DMS79 treated with DMSO at 0.1 percent for 48 hours (cell line): ENCODE measurements around the gene RAB15.

Experiments
- DNase-seq: peaks from one replicate; lab custom pipeline; 2025; lab: John Stamatoyannopoulos, UW

RAB15 gene

DNA sequence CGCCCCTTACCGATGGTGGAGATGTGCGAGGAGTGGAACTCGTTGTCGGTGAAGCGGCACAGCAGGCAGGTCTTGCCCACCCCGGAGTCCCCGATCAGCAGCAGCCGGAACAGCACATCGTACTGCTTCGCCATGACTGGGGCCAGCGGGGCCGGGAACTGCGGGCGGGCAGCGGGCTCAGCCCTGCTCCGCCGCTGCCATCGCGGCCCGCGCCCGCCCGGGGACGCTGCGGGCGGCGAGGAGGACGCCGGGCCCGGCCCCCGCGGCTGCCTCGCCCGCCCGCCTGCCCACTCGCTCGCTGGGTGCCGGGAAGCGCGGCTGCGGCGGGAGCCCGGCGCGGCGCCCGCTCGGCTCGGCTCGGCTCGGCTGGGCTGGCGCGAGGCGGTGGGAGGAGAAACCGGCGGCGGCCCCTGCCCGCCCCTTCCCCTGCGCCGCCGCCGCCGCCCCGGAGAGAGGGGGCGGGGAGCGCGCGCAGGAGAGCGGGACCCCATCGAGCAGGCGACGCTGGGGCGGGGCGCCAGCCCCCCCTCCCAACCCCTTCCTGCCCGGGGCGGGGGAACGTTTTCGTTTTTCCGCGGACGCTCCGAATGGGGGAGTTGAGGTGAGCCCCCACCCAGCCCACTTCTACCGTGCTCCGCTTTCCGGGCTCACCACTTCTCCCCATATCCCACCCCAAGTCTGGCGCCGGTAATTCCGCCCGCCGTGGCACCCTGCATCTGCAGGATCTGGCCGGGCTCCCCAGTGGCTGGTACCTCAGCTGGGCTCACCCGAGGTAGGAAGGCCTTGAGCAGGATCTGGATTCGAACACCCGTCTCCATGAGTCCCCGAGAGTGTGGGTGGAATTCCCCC lies at the start of gene RAB15:
RAB15 (minus strand) TSS at position 394 of the 849 bp plus-strand sequence; CDS start at position 134, 260 bp downstream.
- peak; percentile 71 for DNase-seq

DNA sequence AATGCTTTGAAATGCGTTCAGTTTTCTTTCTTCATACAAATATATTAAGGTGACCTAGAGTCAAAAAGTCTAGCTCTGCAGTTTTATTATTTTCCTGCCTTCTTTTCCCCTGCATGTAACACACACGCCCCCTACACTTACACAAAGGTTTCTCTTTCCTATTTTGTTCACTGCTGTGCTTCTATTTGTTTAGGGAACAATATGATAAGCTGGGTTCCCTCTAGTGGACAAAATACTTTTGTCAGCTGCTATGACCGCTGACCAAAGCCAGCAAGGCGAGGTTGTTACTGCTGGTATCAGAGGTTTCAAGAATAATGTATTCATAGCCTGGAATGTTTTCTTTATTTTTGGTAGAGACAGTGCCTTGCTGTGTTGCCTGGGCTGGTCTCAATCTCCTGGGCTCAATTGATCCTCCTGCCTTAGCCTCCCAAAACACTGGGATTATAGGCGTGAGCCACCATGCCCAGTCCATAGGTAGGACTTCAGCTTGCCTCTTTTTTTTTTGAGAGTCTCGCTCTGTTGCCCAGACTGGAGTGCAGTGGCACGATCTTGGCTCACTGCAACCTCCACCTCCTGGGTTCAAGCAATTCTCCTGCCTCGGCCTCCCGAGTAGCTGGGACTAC lies 47.9 kb upstream of the RAB15 start:
- DNase-seq = peak; percentile 11

DNA sequence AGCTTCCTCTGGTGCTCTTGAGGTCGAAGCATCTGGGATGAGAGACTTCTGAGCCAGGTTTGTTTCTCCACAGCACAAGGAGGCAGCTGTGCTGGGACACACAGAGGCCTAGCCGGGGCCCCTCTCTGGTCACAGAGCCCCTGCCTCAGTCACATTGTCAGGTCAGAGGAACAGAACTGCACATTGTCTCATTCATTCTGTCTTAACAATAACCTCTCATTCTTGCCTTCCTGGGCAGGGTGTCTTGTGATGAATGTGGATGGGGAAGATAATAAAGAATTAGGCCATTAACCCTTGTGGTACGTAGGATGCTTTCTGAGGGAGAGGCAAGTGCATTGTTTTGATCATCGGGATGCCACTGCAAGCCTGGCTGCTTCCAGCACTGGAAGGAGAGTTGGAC lies 44.3 kb upstream of the RAB15 start:
- no peak for DNase-seq

DNA sequence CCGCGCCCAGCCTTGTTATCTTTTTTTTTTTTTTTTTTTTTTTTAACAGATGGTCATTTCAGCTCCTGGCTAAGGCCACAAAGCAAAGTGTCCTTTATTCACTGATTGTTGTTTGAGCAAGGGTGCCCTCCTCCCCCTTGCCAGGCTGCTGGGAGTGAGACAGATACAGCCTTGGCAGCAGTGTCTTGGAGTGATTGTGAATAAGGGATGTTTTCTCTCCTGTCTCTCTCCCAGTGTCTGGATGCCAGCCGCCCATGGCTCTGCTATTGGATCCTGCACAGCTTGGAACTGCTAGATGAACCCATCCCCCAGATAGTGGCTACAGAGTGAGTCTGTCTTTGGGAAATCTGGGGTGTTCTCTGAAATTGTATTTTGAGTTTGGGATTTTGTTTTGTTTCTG lies 43.3 kb upstream of the RAB15 start:
- DNase-seq = no peak

DNA sequence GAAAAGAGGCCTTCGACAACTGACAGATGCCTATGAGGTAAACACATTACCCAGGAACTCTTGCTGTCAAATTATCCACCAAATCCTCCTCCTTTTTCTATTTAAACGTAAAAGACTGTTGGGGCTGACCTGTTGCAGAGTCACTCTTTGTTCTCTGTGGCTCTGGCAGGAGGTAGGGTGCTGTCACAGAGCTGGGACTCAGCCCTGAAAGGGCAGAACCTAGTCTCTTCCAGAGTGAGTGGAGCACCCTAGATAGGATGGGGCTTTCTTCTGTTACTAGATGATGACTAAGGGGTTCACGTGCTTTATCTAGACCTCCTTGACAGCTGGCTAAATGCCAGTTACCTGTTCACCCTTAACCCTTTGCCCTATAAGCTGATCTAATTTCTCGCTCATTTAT lies 40.2 kb upstream of the RAB15 start:
- no peak for DNase-seq

DNA sequence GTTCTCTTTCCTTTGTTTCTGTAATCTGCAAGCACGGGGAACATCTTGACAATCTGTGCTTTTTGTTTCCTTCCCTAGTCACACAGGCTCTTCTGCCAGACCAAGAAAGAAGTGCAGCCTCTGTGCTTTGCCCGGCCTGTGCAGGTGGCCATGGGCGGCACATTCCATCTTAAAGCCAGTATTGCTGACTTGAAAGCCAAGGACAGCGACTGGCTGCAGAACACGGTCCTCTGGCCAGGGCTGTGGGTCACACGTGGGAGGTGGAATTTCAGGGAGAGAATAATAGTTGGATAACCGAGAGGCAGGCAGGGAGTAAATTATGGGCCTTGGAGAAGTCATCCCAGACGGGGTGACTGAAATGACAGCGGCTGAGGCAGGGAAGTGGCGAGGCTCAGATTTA lies 39.4 kb upstream of the RAB15 start:
- no peak for DNase-seq

DNA sequence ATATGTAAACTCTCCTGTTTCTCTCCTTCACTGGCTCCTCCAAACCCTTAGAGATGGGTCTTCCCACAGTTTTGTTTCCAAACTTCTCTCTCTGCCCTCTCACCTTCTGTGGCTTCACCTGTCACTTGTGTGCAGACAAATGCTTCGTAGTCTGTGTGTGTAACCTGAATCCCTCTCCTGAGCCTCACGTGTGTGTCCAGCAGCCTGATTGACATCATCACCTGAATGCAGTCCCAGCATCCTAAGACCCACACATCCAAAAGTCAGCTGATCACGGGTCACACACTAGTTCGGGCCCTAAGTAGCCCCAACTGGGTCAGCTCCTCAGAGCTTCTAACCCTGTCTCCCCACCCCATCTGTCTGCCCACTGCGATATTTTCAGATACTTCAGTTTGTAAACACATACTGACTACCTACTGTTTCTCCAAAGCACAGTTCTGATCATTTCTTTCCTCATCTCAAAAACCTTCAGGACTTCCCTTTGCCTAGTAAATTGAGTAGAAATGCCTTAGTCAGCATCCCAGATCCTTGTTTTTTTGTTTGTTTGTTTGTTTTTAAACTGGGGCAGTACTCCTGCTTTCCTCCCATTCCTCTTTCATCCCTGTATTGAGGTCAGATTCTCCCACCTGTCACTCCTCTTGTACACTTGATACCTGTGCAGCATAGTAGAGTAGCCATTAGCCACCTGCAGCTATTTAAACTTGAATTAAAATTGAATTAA lies 38.2 kb upstream of the RAB15 start:
- DNase-seq = no peak

DNA sequence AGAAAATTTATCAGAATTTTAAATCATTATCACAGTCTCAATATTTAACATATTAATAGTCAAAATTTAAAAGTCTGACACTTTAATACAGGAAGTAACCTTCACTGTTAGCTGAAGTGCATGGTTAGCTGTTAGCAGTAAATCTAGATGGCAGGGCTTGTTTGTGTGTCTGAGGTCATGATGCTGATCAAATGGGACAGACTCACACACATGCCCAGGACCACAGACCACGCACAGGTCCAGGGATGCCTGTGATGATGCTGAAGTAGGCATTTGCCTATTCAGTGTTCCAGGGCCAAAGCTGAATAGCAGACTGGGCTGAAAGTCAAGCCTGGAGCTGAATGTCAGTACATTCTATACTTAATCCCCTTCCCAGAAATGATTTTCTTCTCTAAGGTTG lies 35.1 kb upstream of the RAB15 start:
- DNase-seq = no peak

DNA sequence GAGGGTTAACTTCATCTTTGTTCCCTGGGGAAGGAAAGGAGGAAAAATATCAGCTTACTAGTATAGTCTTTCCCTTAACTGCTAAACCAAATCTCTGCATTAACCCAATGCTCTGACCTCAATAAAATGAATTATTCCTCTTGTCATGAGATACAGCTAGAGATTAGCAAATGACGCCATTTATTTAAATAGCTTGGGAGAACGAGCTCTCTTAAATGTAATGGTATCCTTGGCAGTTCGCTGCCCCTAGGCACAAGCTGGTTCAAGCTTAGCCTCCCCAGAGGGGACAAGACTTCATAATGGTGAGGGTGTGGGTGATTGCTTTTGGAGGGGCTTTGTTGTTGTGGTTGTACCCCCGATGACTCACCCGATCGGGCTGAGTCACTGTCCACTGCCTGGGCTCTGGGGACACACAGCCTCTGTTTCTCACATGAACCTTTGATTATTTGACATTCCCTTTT lies 34.2 kb upstream of the RAB15 start:
- no peak for DNase-seq

DNA sequence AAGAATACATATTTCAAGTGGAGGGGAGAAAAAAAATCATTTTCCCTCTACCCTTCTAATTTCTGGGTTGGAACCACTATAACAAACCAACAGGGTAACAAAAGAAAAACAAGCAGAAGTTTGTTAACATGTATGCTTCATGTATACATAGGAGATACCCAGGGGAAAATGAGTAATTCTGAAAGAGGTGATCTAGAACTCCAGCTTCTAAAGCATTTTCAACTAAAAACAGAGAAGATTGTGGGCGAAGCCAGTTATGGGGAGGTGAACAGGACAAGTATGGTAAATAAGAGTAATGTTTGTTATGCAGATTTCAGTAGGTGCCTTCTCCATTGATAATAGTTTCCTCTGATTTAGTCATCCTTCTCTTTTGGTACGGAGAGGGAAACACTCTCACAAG lies 31.3 kb upstream of the RAB15 start:
- no peak for DNase-seq

DNA sequence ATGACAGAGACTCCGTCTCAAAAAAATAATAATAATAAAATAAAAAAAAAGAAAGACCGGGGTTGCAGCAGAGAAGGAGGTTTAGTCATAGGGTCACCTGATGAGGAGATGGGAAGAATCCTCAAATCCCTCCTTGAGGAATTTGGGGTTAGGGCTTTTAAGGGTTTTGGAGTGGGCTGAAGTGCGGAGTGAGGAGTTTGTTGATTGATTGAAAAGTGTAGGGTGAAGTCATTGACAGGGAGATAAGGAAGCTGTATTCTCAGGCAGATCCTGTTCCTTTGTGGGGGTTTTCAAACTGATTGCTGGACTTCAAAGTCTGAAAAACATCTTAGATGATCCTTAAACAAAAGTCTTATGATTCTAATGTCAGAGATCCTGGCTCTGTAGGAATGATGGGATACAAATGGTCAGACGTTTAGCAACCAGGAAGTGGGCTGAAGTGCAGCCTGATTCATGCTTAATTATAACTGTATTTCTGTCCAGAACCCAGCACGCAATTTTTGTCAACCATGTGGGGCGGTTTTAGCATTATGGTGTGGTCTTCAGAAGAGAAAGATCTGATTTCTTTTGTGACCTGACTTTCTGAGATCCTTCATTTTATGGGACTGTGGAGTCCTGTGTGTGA lies 30.6 kb upstream of the RAB15 start:
- DNase-seq = no peak

DNA sequence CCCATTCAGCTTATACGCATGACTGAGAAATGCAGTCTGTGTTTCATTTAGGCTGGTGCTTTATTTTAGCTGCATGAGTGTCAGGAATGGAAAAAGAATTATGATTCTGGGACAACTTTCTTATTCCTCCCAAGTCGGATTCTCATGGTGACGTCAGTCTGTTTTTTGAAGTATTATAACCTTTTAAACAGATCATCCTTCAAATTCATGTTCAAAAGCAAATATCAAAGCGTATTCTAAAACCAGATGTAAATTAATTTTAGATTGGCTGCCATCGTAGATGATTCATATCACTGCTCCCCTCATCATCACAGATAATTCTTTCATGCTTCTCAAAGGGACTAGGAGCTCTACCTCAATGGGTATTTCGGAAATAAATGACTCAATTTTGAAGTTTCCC lies 29.6 kb upstream of the RAB15 start:
- no peak for DNase-seq

DNA sequence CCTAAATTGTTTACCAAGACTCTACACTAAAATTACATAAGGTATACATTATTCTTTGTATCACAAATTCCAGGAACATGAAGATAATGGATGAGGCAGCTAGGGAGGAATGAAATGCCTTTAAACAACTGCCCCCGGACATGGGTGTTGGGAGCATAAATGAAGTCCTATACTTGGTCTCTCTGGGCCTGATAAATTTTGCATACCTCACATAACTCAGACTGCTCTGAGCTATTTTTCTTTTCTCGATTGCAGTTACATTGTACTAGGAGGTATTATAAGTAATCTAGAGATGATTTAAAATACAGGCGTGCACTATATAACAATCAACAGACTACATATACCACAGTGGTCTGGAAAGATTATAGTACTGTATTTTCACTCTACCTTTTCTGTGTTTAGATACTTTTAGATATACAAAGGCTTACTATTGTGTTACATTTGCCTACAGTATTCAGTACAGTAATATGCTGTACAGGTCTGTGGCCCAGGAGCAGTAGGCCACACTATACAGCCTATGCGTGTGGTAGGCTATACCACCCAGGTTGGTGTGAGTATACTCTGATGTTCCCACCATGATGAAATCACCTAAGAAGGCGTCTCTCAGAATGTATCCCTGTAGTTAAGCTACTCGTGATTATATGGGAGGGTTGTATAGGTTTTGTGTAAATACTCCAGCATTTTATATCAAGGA lies 28.9 kb upstream of the RAB15 start:
- DNase-seq = no peak

DNA sequence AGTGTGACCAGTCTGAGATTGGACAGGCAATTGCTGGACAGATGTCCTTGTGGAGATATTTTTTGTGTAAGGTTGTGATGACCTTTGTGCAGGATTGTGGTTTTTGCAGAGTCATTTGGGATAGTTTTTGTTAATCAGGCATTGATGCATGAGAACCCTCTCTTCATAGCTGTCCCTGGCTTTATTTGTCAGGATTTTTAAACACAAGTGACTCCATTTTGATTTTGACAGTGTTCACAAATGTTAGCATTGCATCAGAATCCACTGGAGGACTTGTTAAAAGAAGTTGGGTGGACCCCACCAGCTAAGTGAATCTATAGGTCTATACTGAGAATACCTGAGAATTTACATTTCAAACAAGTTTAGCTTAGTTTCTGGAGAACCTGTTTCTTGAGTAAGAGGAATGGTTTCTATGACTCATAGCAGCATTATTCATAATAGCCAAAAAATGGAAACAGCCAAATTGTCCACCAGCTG lies 26.4 kb upstream of the RAB15 start:
- no peak for DNase-seq

DNA sequence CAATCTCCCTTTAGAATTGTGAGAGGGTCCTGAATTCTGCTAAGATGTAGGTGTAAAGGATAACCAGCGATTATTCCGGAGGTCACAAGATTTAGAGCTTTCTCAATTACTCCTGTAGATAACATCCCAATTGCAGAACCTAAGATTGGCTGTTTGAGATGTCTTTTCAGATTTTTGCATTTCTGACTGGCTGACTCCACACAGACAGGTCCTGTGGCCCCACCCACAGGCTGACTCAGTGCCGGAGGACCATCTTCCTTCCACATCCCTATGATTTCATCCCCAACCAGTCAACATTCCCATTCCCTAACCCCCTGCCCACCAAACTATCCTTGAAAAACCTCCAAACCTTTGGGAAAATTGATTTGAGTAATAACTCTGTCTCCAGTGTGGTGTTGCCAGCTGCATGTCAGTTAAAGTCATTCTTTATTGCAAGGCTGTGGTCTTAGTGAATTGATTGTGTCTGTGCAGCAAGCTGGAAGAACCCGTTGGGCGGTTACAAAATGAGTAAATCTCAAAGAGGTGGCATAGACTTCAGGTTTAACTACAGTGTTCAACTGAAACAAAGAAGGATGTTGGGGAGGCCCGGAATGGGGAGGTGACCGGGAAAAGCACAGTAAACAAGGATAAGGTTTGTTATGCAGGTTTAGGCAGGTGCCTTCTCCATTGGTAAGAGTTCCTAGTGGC lies 25.1 kb upstream of the RAB15 start:
- DNase-seq = no peak

DNA sequence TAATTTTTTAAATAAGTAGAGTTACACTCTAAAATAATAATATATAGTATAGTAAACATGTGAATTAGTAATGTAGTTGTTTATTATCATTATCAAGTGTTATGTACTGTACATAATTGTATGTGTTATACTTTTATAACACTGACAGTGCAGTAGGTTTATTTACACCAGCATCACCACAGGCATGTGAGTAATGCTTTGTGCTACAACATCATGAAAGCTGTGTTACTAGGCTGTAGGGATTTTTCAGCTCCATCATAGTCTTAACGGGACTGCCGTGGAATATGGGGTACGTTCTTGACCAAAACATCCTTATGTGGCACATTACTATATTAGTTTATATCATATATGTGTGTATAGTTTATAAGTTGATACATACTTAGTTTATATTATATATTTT lies 23.2 kb upstream of the RAB15 start:
- no peak for DNase-seq

DNA sequence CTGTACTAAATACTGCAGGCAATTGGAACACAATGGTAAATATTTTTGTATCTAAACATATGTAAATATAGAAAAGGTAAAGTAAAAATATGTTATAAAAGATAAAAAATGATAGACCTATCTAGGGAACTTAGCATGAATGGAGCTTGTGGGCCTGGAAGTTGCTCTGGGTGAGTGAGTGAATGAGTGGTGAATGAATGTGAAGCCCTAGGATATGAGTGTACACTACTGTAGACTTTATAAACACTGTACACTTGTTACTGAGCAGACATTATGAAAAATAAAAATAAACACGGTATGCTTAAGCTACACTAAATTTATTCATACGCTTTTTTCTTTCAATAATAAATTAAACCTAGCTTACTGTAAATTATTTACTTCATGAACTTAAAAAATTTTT lies 22.4 kb upstream of the RAB15 start:
- DNase-seq = no peak

DNA sequence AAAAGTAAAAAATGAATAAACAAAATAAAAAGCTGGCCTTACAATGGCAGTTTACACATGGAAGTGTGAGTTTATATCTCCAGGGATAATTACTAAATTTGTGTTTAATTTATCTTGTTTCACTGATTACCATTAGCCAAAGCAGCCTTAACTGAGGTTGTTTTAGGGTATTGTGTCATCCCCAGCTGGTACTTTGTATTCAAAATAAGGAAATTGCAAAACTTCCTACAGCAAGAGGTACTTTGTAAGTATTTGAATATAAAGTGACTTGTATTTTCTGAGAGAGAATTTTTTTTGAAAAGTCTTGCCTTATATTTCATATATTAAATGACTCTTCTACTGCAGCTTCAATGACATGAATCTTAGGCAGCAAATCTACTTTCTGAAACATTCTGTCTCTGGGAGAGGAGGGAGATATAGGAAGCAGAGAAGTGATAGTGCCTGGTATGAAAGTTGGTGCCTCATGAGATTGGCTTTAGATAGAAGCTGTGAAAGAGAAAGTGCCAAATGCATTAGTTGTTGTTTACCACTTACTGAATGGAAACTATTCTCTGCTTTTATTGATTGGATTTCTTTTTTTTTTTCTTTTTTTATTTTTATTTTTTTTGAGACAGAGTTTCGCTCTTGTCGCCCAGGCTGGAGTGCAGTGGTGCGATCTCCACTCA lies 21.3 kb upstream of the RAB15 start:
- DNase-seq = no peak

DNA sequence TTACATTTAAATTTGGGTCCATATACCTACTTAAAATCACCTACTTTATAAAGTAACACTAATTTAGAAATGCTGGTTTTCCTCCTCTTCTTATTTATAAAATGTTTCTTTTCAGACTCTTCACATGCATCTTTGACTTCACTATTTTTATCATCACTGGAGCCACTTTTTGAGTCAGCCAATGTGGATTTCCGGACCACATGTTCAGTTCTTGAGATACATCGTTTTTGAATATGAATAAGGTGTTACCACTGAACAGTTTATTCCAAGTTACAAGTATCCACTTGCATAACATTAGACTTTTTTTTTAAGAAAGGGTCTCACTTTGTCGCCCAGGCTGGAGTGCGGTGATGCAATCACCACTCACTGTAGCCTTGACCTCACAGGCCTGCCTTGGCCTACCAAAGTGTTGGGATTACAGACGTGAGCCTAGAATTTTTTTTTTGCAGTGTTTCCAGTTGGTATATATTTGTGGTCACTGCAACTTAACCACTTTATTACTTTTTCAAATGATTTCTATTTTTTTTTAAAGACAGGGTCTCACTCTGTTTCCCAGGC lies 20.3 kb upstream of the RAB15 start:
- no peak for DNase-seq

DNA sequence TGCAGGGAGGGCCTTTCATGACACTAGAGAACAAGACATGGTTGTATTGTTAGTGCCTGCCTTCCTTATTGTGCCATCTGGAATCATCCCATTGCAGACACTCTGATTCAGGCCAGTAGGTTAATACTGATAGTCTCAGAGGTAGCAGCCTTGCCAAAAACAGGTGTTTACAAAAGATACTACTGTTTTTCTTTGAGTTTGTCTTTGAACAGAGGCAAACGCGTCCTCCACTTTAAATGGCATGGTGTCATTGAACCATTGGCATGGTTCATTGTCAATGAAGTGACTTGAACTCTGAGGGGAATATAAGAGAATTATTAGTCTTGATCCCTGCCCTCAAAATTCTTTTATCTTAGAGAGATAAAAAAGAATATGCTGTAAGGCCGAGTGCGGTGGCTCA lies 18.8 kb upstream of the RAB15 start:
- no peak for DNase-seq
